Colonic mucosa (tissue), 4 donors: ENCODE measurements around the gene VPS13A. TPM values are rescaled to one million over a fixed set of nuclear protein-coding genes. Genes with fewer than 3 reads are reported as not detected.
"Not testable (repeated sequence)": the region's sequence is repeated elsewhere in the genome, so short reads cannot be mapped to it uniquely, and the experiment has no call there.

ENCODE experiments used
- DNase-seq: peaks from one replicate; pipeline ENCODE4 v3.0.0-alpha.2; 2020
- H3K27ac ChIP-seq: fragments of 200-600 bp; one replicate; pipeline ENCODE4 v1.8.0; 2021
- H3K27me3 ChIP-seq: fragments of 200-600 bp; one replicate; pipeline ENCODE4 v1.8.0; 2021
- H3K36me3 ChIP-seq: fragments of 200-600 bp; one replicate; pipeline ENCODE4 v1.8.0; 2021
- H3K4me1 ChIP-seq: fragments of 200-600 bp; one replicate; pipeline ENCODE4 v1.8.0; 2021; ENCODE audit warnings: mild to moderate bottlenecking
- H3K4me3 ChIP-seq: fragments of 200-600 bp; one replicate; pipeline ENCODE4 v1.8.0; 2021
- H3K9ac ChIP-seq, 2 donors: one replicate each; pipeline ENCODE4 v1.7.0; 2013; ENCODE audit warnings: control low read depth in 2 of 2, low read depth in 2 of 2, low read length in 2 of 2
- H3K9me3 ChIP-seq: fragments of 200-600 bp; one replicate; pipeline ENCODE4 v1.8.0; 2021
- CTCF ChIP-seq: fragments of 200-600 bp; IDR thresholded peaks from one replicate; pipeline ENCODE4 v1.8.0; 2022; ENCODE audit warnings: antibody characterized with exemption, mild to moderate bottlenecking
- intact Hi-C: fragments of 100-400 bp; cut with DNase I; formaldehyde crosslinking; loops from one replicate; pipeline ENCODE4 v1.14.1; 2022
- total RNA-seq, 2 donors: library from RNA; stranded (reverse); fragmentation: NEBNext Ultra II Directional in 1 of 2; extraction: Animal tissue kit (Norgen Biotek cat#: 25700) in 1 of 2; gene quantifications; one replicate each; pipeline ENCODE4 v1.2.1, GENCODE V29; 2021
- donor health status: healthy.
- donor health status: DM: no; HTN: no; CAD: no.
- donor health status: DM: no; HTN: no; CAD: no.

The VPS13A gene
- total RNA-seq, 2 donors from 2014 or later: 31.8 to 45.2 TPM

DNA sequence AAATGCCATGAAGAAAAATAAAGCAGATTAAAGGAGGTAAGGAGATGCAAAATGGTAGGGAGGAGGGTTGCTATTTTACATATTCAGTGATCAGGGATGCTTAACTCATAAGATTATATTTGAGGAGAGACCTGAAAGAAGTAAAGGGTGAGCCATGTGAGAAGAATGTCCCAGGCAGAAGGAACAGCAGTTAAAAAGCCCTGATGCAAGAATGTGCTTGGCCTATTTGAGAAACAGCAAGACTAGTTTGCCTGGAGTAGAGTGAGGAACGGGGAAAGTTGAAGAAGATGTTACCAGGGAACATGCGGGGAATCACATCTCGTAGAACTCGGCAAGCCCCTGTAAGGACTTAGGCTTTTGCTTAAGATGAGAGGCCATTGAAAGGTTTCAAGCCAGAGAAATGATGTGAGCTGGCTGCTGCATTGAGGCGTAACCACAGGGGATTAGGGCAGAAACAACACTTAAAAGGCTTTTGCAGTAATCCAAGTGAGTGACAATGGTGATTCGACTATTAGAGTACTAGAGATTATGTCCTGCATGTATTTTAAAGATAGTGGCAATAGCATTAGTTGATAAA, 198.7 kb downstream of the VPS13A start:
- no peaks in the 10 kb centered on the region for H3K27me3 ChIP-seq
- no peak overlapping the region for H3K27ac ChIP-seq
- no peak for DNase-seq
- H3K4me3 ChIP-seq: no peak overlapping the region
- no peaks in the 10 kb centered on the region for H3K36me3 ChIP-seq
- no peaks in the 10 kb centered on the region for H3K4me1 ChIP-seq
- intact Hi-C loops: no loop called here
- TF ChIP-seq CTCF: no peak
- H3K9ac ChIP-seq: no peak overlapping the region
- no peaks in the 10 kb centered on the region for H3K9me3 ChIP-seq

GRCh38 chr9:77384406-77384805, 207.1 kb downstream of the VPS13A start:
- no peak for DNase-seq
- intact Hi-C loops: no loop called here
- H3K27ac ChIP-seq: no peak overlapping the region
- H3K4me3 ChIP-seq: no peak overlapping the region
- H3K36me3 ChIP-seq: no peaks in the 10 kb centered on the region
- no peak overlapping the region for H3K9ac ChIP-seq
- H3K9me3 ChIP-seq: no peaks in the 10 kb centered on the region
- H3K4me1 ChIP-seq: no peaks in the 10 kb centered on the region
- no peaks in the 10 kb centered on the region for H3K27me3 ChIP-seq
- TF ChIP-seq CTCF: no peak

DNA sequence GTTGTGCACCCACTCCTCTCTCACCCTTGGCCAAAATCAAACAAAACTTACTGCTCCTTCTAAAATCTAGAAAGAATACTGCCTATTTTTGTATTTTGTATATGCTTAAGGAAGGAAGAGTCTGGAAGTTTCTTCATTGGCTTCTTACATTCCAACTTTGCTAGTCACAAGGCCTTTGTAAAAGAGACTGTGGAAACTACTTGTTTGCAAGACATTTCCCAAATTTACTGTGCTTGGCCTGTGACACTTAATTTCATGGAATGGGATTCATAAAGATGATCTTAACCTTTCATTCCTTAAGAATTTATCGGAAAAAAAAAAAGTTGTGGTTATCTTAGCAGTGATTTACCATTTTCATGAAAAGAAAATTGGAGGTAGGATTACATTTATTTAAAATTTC, 208.9 kb downstream of the VPS13A start:
- DNase-seq: no peak
- Histone ChIP-seq H3K27me3 (no peaks in the 10 kb centered on the region), H3K36me3 (no peaks in the 10 kb centered on the region), H3K9me3 (no peaks in the 10 kb centered on the region), H3K4me1 (no peaks in the 10 kb centered on the region), H3K9ac (no peak overlapping the region), H3K27ac (no peak overlapping the region), H3K4me3 (no peak overlapping the region)
- no peak for TF ChIP-seq CTCF
- intact Hi-C loops: no loop called here

DNA sequence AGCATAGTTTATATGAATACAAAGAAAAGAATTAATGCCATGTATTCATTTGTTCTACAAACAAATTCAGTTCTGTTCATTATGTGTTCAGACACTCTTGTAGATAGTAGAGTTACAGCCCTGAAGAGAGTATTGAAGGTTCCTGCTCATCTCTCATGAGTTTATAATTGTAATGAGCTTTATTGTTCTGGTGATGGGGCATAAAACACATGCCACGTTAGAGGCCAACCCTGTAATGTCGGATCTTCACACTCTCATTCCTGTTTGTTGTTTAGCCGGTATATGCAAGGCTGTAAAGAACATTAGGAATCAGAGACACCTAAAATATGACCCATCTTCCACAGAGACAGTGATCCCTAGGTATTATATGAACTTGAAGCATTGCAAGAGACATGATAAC, 214.5 kb downstream of the VPS13A start:
- no peak for TF ChIP-seq CTCF
- intact Hi-C loops: no loop called here
- no peaks in the 10 kb centered on the region for H3K9me3 ChIP-seq
- no peak for DNase-seq
- no peaks in the 10 kb centered on the region for H3K27me3 ChIP-seq
- H3K4me1 ChIP-seq: peaks cover 3% of the 10 kb centered on the region
- H3K27ac ChIP-seq: peak overlapping the region; percentile 8
- H3K4me3 ChIP-seq: no peak overlapping the region
- H3K36me3 ChIP-seq: no peaks in the 10 kb centered on the region
- peak overlapping the region in 1 of 2 donors; percentile 21 for H3K9ac ChIP-seq

DNA sequence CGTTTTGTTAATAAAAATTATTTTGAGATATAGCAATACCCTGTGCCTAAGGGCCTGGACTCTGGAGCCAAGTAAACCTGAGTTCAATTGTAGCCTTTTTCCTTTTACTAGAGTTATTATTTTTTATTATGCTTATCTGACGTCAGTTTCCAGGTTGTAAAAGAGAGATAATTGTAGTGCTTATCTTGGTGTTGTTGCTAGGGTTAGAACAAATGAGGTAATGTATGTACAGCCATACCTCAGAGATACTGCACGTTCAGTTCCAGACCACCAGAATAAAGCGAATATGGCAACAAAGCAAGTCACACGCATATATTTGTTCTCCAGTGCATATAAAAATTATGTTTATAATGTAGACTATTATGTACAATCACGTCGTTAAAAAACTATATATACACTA, 215.0 kb downstream of the VPS13A start:
- TF ChIP-seq CTCF: no peak
- Histone ChIP-seq H3K27me3 (no peaks in the 10 kb centered on the region), H3K27ac (peak overlapping the region; percentile 8), H3K4me1 (peaks cover 3% of the 10 kb centered on the region), H3K36me3 (no peaks in the 10 kb centered on the region), H3K9ac (no peak overlapping the region), H3K9me3 (no peaks in the 10 kb centered on the region), H3K4me3 (no peak overlapping the region)
- DNase-seq: no peak
- intact Hi-C loops: no loop called here

- H3K4me3 ChIP-seq, H3K4me1 ChIP-seq, H3K9ac ChIP-seq, H3K9me3 ChIP-seq, intact Hi-C loops, H3K27me3 ChIP-seq, H3K27ac ChIP-seq, DNase-seq, H3K36me3 ChIP-seq: not testable (repeated sequence)
Observed at GRCh38 chr9:77398581-77398980, 221.2 kb downstream of the VPS13A start.
